GM23338 (cell line): ENCODE results near the gene SEMG2. TPM values are rescaled to one million over a fixed set of nuclear protein-coding genes. Genes with fewer than 3 reads are reported as not detected.

Experiments used
- ATAC-seq: fragments of 200-7000 bp; cut with Tn5 transposase; 3 replicates; pipeline ENCODE4 v1.9.1; 2020
- DNase-seq: peaks from one replicate; pipeline ENCODE4 v3.0.0-alpha.2; 2015; ENCODE audit warnings: low spot score
- H2AFZ ChIP-seq: fragments of 200-600 bp; sonication (generic); 2 replicates; pipeline ENCODE4 v1.8.0; 2016; ENCODE audit warnings: antibody characterized with exemption, mild to moderate bottlenecking, moderate library complexity
- H3F3A ChIP-seq: fragments of 200-600 bp; sonication (generic); replicated peaks from 2 replicates; pipeline ENCODE4 v1.8.0; 2017; ENCODE audit warnings: antibody characterized with exemption, mixed run types, low read depth
- H3K27ac ChIP-seq: fragments of 200-600 bp; sonication (generic); 2 replicates; pipeline ENCODE4 v1.6.1; 2016; ENCODE audit warnings: low read depth
- H3K27me3 ChIP-seq: fragments of 200-600 bp; sonication (generic); 2 replicates; pipeline ENCODE4 v1.8.0; 2016; ENCODE audit warnings: mild to moderate bottlenecking, mixed run types, moderate library complexity; ENCODE audit not compliant: insufficient read depth
- H3K36me3 ChIP-seq: fragments of 200-600 bp; sonication (generic); 2 replicates; pipeline ENCODE4 v1.8.0; 2016; ENCODE audit warnings: mild to moderate bottlenecking; ENCODE audit not compliant: insufficient read depth
- H3K4me1 ChIP-seq: fragments of 200-600 bp; sonication (generic); 2 replicates; pipeline ENCODE4 v1.8.0; 2016; ENCODE audit warnings: mild to moderate bottlenecking, moderate library complexity; ENCODE audit not compliant: insufficient read depth
- H3K4me2 ChIP-seq: fragments of 200-600 bp; sonication (generic); 2 replicates; pipeline ENCODE4 v1.7.1; 2017; ENCODE audit warnings: mixed run types
- H3K4me3 ChIP-seq: fragments of 200-600 bp; sonication (generic); 2 replicates; pipeline ENCODE4 v1.6.1; 2016; ENCODE audit warnings: mixed run types
- H3K79me2 ChIP-seq: fragments of 200-600 bp; sonication (generic); replicated peaks from 2 replicates; pipeline ENCODE4 v1.8.0; 2017; ENCODE audit warnings: mild to moderate bottlenecking; ENCODE audit not compliant: insufficient read depth
- H3K9me2 ChIP-seq: fragments of 200-600 bp; sonication (generic); 2 replicates; pipeline ENCODE4 v1.8.0; 2017; ENCODE audit not compliant: insufficient read depth
- H4K20me1 ChIP-seq: fragments of 200-600 bp; sonication (generic); replicated peaks from 2 replicates; pipeline ENCODE4 v1.8.0; 2017; ENCODE audit warnings: mild to moderate bottlenecking; ENCODE audit not compliant: insufficient read depth
- H3K27ac Mint-ChIP-seq: 2 replicates; pipeline ENCODE4 v1.8.0; 2020; ENCODE audit warnings: inconsistent platforms, mild to moderate bottlenecking, moderate library complexity, mixed read lengths
- H3K27me3 Mint-ChIP-seq: 3 replicates; pipeline ENCODE4 v1.8.0; 2022; ENCODE audit warnings: low read depth, mild to moderate bottlenecking, moderate library complexity, mixed read lengths, inconsistent platforms; ENCODE audit not compliant: insufficient read depth, poor library complexity
- H3K36me3 Mint-ChIP-seq: 3 replicates; pipeline ENCODE4 v1.8.0; 2021; ENCODE audit warnings: low read depth, mild to moderate bottlenecking, inconsistent platforms, moderate library complexity, mixed read lengths
- H3K4me1 Mint-ChIP-seq: 3 replicates; pipeline ENCODE4 v1.8.0; 2020; ENCODE audit warnings: mild to moderate bottlenecking, inconsistent platforms, mixed read lengths
- H3K4me3 Mint-ChIP-seq: 3 replicates; pipeline ENCODE4 v1.8.0; 2021; ENCODE audit warnings: moderate library complexity, mild to moderate bottlenecking, inconsistent platforms, mixed read lengths
- H3K9me3 Mint-ChIP-seq: 3 replicates; pipeline ENCODE4 v1.8.0; 2020; ENCODE audit warnings: moderate library complexity, mild to moderate bottlenecking, inconsistent platforms, mixed read lengths
- CREB1 ChIP-seq: fragments of 250-450 bp; sonication (Bioruptor Pico); IDR thresholded peaks from 2 replicates; pipeline ENCODE4 v1.5.0; 2020; ENCODE audit warnings: low read depth, mild to moderate bottlenecking, moderate library complexity
- EZH2 ChIP-seq: fragments of 200-600 bp; sonication (generic); IDR thresholded peaks from one replicate; pipeline ENCODE4 v1.8.0; 2017; ENCODE audit warnings: antibody characterized with exemption, mild to moderate bottlenecking, low read depth; ENCODE audit not compliant: unreplicated experiment
- EZH2phosphoT487 ChIP-seq: fragments of 200-600 bp; sonication (generic); IDR thresholded peaks from one replicate; pipeline ENCODE4 v1.8.1; 2018; ENCODE audit warnings: antibody characterized with exemption; ENCODE audit not compliant: unreplicated experiment
- JUNB ChIP-seq: IDR thresholded peaks from one replicate; pipeline ENCODE4 v1.6.1; 2016; ENCODE audit warnings: antibody characterized with exemption; ENCODE audit not compliant: unreplicated experiment
- NANOG ChIP-seq: IDR thresholded peaks from 2 replicates; pipeline ENCODE4 v1.6.1; 2016; ENCODE audit warnings: antibody characterized with exemption, borderline replicate concordance
- STAT1 ChIP-seq: IDR thresholded peaks from one replicate; pipeline ENCODE4 v1.6.1; 2016; ENCODE audit warnings: antibody characterized with exemption; ENCODE audit not compliant: unreplicated experiment
- ZNF114 ChIP-seq: fragments of 250-450 bp; sonication (Bioruptor Pico); IDR thresholded peaks from 2 replicates; pipeline ENCODE4 v1.5.0; 2020; ENCODE audit warnings: mild to moderate bottlenecking, moderate library complexity
- ZNF331 ChIP-seq: fragments of 250-450 bp; sonication (Bioruptor Pico); IDR thresholded peaks from 2 replicates; pipeline ENCODE4 v1.5.0; 2020; ENCODE audit warnings: low read depth, mild to moderate bottlenecking, moderate library complexity
- polyA plus RNA-seq: library from polyadenylated mRNA; unstranded; fragments of >200 nt; fragmentation: Nextera tagmentation; extraction: Ambion mirVana; gene quantifications from 2 replicates; pipeline ENCODE4 v1.2.1, GENCODE V29; 2016
- total RNA-seq: library from RNA; depleted of rRNA; stranded (reverse); fragments of >200 nt; shearing (Covaris generic); gene quantifications from 2 replicates; pipeline ENCODE4 v1.2.3, GENCODE V29; 2014
- TF ChIP-seq, protein P1 (sequence below), 2 experiments: fragments of 200-600 bp in 1 of 2; sonication (generic) in 1 of 2; conservative IDR thresholded peaks; 2 replicates each; pipeline versions ENCODE4 v1.5.1 to v1.6.1; 2016 to 2017; ENCODE audit warnings: antibody characterized with exemption in 2 of 2, low read depth in 2 of 2, mild to moderate bottlenecking in 2 of 2, moderate library complexity in 1 of 2
- TF ChIP-seq, protein P2 (sequence below): IDR thresholded peaks from 2 replicates; pipeline ENCODE4 v1.6.1; 2016; ENCODE audit warnings: antibody characterized with exemption
- TF ChIP-seq, protein P3 (sequence below): fragments of 250-450 bp; sonication (Bioruptor Pico); IDR thresholded peaks from 2 replicates; pipeline ENCODE4 v1.5.0; 2020; ENCODE audit warnings: mild to moderate bottlenecking, moderate library complexity

SEMG2 gene
- total and polyA plus RNA-seq, 2 experiments from 2014 or later = not detected

DNA sequence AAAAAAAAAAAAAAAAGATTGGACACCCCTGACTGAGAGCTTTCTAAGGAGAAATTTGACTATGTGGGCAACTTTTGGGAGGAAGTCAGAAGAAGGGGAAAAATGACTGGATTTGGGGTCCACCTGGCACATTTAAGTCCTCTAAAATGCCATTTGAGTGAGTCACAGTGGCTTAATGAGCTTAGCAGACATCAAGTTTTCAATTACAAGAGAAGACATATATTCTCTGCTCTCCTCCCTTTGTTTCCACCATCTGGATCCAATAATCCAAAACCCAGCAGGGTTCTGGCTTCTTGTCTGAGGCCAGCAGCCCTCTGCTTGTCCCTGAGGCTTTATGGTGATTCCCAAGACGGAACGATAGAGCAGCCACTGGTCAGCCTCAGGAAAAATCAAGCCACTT lies 39.5 kb upstream of the SEMG2 start (continued):
- TF ChIP-seq CREB1 (CRISPR knock-in tag) (no peak), STAT1 (no peak), EZH2 (no peak), EZH2phosphoT487 (no peak), ZNF331 (CRISPR knock-in tag) (no peak)
- TF ChIP-seq, protein P1, sequence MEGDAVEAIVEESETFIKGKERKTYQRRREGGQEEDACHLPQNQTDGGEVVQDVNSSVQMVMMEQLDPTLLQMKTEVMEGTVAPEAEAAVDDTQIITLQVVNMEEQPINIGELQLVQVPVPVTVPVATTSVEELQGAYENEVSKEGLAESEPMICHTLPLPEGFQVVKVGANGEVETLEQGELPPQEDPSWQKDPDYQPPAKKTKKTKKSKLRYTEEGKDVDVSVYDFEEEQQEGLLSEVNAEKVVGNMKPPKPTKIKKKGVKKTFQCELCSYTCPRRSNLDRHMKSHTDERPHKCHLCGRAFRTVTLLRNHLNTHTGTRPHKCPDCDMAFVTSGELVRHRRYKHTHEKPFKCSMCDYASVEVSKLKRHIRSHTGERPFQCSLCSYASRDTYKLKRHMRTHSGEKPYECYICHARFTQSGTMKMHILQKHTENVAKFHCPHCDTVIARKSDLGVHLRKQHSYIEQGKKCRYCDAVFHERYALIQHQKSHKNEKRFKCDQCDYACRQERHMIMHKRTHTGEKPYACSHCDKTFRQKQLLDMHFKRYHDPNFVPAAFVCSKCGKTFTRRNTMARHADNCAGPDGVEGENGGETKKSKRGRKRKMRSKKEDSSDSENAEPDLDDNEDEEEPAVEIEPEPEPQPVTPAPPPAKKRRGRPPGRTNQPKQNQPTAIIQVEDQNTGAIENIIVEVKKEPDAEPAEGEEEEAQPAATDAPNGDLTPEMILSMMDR (conservative IDR thresholded peaks at IDR 0.05; ENCODE audit: low read depth in 2 of 2) = no peak

DNA sequence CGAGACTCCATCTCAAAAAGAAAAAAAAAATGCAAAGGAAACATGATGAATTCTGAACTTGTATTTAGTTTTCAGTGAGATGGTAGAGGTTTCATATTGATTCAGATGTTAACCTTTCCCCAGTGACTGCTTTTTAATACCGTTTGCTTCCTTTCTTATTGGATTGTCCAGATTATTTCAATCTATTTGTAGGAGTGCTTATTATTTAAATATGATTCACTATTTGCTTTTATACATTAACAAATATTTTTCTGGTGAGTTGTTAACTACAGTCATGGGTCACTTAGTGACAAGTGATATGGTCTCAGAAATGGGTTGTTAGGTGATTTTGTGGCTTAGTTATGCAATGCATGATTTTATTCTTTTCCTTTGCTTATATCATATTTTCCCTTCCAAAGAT lies 38.1 kb upstream of the SEMG2 start:
- Histone ChIP-seq H3K4me2 (no peak overlapping the region), H3F3A (no peaks in the 10 kb centered on the region), H2AFZ (no peak overlapping the region), H3K27me3 (no peaks in the 10 kb centered on the region), H4K20me1 (no peaks in the 10 kb centered on the region), H3K9me2 (no peaks in the 10 kb centered on the region), H3K4me3 (no peak overlapping the region), H3K79me2 (no peaks in the 10 kb centered on the region), H3K27ac (no peak overlapping the region), H3K4me1 (no peaks in the 10 kb centered on the region), H3K36me3 (no peaks in the 10 kb centered on the region)
- H3K9me3 Mint-ChIP-seq = no peaks in the 10 kb centered on the region
- TF ChIP-seq NANOG (no peak), JUNB (no peak), CREB1 (CRISPR knock-in tag) (no peak), EZH2 (no peak)
- TF ChIP-seq, protein P2, sequence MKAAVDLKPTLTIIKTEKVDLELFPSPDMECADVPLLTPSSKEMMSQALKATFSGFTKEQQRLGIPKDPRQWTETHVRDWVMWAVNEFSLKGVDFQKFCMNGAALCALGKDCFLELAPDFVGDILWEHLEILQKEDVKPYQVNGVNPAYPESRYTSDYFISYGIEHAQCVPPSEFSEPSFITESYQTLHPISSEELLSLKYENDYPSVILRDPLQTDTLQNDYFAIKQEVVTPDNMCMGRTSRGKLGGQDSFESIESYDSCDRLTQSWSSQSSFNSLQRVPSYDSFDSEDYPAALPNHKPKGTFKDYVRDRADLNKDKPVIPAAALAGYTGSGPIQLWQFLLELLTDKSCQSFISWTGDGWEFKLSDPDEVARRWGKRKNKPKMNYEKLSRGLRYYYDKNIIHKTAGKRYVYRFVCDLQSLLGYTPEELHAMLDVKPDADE = no peak
- H3K27ac Mint-ChIP-seq = no peak overlapping the region
- no peak for ATAC-seq
- no peaks in the 10 kb centered on the region for H3K36me3 Mint-ChIP-seq
- H3K27me3 Mint-ChIP-seq = no peaks in the 10 kb centered on the region
- H3K4me1 Mint-ChIP-seq = no peaks in the 10 kb centered on the region
- H3K4me3 Mint-ChIP-seq = no peak overlapping the region
- DNase-seq = no peak

DNA sequence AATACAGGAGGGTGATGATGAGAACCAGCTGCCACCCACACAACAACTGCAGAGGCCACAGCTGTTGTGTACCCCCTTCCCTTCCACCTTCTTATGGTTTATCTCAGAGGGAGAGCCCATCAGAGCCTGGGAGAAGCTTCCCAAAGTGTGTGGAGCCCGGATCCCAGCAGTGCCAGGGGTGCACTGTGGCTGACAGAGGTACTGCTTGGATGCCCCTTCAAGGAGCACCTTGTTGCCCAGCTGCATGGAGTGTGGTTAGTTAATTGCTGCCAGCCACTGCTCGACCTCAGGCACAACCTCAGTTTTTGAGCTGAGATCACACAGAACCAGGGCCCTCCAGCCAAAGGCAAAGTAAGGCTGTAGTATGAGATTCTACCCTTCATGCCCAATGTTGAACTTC lies 33.5 kb upstream of the SEMG2 start:
- ATAC-seq = peak; percentile 89
- no peaks in the 10 kb centered on the region for H3K27me3 Mint-ChIP-seq
- TF ChIP-seq, protein P3, sequence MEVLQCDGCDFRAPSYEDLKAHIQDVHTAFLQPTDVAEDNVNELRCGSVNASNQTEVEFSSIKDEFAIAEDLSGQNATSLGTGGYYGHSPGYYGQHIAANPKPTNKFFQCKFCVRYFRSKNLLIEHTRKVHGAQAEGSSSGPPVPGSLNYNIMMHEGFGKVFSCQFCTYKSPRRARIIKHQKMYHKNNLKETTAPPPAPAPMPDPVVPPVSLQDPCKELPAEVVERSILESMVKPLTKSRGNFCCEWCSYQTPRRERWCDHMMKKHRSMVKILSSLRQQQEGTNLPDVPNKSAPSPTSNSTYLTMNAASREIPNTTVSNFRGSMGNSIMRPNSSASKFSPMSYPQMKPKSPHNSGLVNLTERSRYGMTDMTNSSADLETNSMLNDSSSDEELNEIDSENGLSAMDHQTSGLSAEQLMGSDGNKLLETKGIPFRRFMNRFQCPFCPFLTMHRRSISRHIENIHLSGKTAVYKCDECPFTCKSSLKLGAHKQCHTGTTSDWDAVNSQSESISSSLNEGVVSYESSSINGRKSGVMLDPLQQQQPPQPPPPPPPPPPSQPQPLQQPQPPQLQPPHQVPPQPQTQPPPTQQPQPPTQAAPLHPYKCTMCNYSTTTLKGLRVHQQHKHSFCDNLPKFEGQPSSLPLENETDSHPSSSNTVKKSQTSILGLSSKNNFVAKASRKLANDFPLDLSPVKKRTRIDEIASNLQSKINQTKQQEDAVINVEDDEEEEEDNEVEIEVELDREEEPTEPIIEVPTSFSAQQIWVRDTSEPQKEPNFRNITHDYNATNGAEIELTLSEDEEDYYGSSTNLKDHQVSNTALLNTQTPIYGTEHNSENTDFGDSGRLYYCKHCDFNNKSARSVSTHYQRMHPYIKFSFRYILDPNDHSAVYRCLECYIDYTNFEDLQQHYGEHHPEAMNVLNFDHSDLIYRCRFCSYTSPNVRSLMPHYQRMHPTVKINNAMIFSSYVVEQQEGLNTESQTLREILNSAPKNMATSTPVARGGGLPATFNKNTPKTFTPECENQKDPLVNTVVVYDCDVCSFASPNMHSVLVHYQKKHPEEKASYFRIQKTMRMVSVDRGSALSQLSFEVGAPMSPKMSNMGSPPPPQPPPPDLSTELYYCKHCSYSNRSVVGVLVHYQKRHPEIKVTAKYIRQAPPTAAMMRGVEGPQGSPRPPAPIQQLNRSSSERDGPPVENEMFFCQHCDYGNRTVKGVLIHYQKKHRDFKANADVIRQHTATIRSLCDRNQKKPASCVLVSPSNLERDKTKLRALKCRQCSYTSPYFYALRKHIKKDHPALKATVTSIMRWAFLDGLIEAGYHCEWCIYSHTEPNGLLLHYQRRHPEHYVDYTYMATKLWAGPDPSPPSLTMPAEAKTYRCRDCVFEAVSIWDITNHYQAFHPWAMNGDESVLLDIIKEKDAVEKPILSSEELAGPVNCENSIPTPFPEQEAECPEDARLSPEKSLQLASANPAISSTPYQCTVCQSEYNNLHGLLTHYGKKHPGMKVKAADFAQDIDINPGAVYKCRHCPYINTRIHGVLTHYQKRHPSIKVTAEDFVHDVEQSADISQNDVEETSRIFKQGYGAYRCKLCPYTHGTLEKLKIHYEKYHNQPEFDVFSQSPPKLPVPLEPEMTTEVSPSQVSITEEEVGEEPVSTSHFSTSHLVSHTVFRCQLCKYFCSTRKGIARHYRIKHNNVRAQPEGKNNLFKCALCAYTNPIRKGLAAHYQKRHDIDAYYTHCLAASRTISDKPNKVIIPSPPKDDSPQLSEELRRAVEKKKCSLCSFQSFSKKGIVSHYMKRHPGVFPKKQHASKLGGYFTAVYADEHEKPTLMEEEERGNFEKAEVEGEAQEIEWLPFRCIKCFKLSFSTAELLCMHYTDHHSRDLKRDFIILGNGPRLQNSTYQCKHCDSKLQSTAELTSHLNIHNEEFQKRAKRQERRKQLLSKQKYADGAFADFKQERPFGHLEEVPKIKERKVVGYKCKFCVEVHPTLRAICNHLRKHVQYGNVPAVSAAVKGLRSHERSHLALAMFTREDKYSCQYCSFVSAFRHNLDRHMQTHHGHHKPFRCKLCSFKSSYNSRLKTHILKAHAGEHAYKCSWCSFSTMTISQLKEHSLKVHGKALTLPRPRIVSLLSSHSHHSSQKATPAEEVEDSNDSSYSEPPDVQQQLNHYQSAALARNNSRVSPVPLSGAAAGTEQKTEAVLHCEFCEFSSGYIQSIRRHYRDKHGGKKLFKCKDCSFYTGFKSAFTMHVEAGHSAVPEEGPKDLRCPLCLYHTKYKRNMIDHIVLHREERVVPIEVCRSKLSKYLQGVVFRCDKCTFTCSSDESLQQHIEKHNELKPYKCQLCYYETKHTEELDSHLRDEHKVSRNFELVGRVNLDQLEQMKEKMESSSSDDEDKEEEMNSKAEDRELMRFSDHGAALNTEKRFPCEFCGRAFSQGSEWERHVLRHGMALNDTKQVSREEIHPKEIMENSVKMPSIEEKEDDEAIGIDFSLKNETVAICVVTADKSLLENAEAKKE (CRISPR knock-in tag) = no peak
- TF ChIP-seq STAT1 (no peak), ZNF114 (no peak)

More for the DNA sequence above, 33.5 kb upstream of the SEMG2 start:
- H3K4me1 Mint-ChIP-seq = no peaks in the 10 kb centered on the region
- no peaks in the 10 kb centered on the region for H3F3A ChIP-seq
- H3K36me3 Mint-ChIP-seq = no peaks in the 10 kb centered on the region
- H2AFZ ChIP-seq = no peak overlapping the region
- H3K4me3 Mint-ChIP-seq = no peak overlapping the region
- H3K27ac Mint-ChIP-seq = no peak overlapping the region
- peak; percentile 38 for DNase-seq
- no peaks in the 10 kb centered on the region for H3K4me1 ChIP-seq
- H3K36me3 ChIP-seq = no peaks in the 10 kb centered on the region
- no peak overlapping the region for H3K4me3 ChIP-seq
- H3K79me2 ChIP-seq = no peaks in the 10 kb centered on the region
- no peaks in the 10 kb centered on the region for H3K9me3 Mint-ChIP-seq
- no peak overlapping the region for H3K27ac ChIP-seq
- no peaks in the 10 kb centered on the region for H3K27me3 ChIP-seq
- 0 out of 2 replicates have a peak, but pooled peaks cover 3% of the 10 kb centered on the region for H3K9me2 ChIP-seq
- H4K20me1 ChIP-seq = no peaks in the 10 kb centered on the region
- no peak overlapping the region for H3K4me2 ChIP-seq
